NCI-H2227 (cell line): Measurements from ENCODE around the gene EIPR1.
"Not testable (repeated sequence)": the region's sequence is repeated elsewhere in the genome, so short reads cannot be mapped to it uniquely, and the experiment has no call there.

Source experiments
- DNase-seq: peaks from one replicate; lab custom pipeline; 2025; ENCODE audit not compliant: unreplicated experiment; lab: John Stamatoyannopoulos, UW

EIPR1 gene

GRCh38 chr2:3361518-3362389 lies 15.9 kb downstream of the EIPR1 start:
- DNase-seq: no peak

- no peak for DNase-seq
Observed at GRCh38 chr2:3357926-3358325, 19.7 kb downstream of the EIPR1 start.

GRCh38 chr2:3357446-3357845 lies 20.2 kb downstream of the EIPR1 start:
- DNase-seq: not testable (repeated sequence)

GRCh38 chr2:3356799-3357198 lies 20.8 kb downstream of the EIPR1 start:
- DNase-seq: no peak

GRCh38 chr2:3355951-3356569 lies 21.6 kb downstream of the EIPR1 start:
- DNase-seq: no peak

- DNase-seq: no peak
Observed at GRCh38 chr2:3354986-3355385, 22.6 kb downstream of the EIPR1 start.

GRCh38 chr2:3349211-3349693 lies 28.4 kb downstream of the EIPR1 start:
- peak; percentile 49 for DNase-seq

GRCh38 chr2:3348767-3349166 lies 28.9 kb downstream of the EIPR1 start:
- DNase-seq: peak; percentile 60

- no peak for DNase-seq
Observed at GRCh38 chr2:3345621-3346020, 32.0 kb downstream of the EIPR1 start.

- no peak for DNase-seq
Observed at GRCh38 chr2:3344897-3345296, 32.7 kb downstream of the EIPR1 start.

GRCh38 chr2:3343012-3343411 lies 34.6 kb downstream of the EIPR1 start:
- DNase-seq: no peak

GRCh38 chr2:3342324-3342723 lies 35.3 kb downstream of the EIPR1 start:
- DNase-seq: no peak

- no peak for DNase-seq
Observed at GRCh38 chr2:3341336-3341735, 36.3 kb downstream of the EIPR1 start.

- no peak for DNase-seq
Observed at GRCh38 chr2:3340144-3340543, 37.5 kb downstream of the EIPR1 start.

- DNase-seq: no peak
Observed at GRCh38 chr2:3338340-3338739, 39.3 kb downstream of the EIPR1 start.

- DNase-seq: no peak
Observed at GRCh38 chr2:3336844-3337243, 40.8 kb downstream of the EIPR1 start.

- no peak for DNase-seq
Observed at GRCh38 chr2:3334392-3335345, 42.9 kb downstream of the EIPR1 start.

- no peak for DNase-seq
Observed at GRCh38 chr2:3332133-3332532, 45.5 kb downstream of the EIPR1 start.

GRCh38 chr2:3329491-3329890 lies 48.1 kb downstream of the EIPR1 start:
- no peak for DNase-seq

- no peak for DNase-seq
Observed at GRCh38 chr2:3326871-3327270, 50.7 kb downstream of the EIPR1 start.

GRCh38 chr2:3326182-3326537 lies 51.5 kb downstream of the EIPR1 start:
- DNase-seq: no peak
